Measurements from ENCODE around the gene CD36.

GRCh38 chr7:80648031-80648600 lies 9.7 kb downstream of the CD36 start:
- no peak for TF ChIP-seq CTCF (IDR thresholded peaks at IDR 0.05)
- no peak for TF ChIP-seq POLR2AphosphoS5 (IDR thresholded peaks at IDR 0.05)
- no peak for TF ChIP-seq POLR2A (IDR thresholded peaks at IDR 0.05)
- TF ChIP-seq EP300 (IDR thresholded peaks at IDR 0.05): no peak

All from upper lobe of left lung (tissue), 4 donors.